Measurements from ENCODE around the gene LYVE1. TPM values are rescaled to one million over a fixed set of nuclear protein-coding genes. Genes with fewer than 3 reads are reported as not detected.

The LYVE1 gene
- polyA plus RNA-seq, 1 of the 3 experiments (the other 2 are of a cell fraction): not detected

DNA sequence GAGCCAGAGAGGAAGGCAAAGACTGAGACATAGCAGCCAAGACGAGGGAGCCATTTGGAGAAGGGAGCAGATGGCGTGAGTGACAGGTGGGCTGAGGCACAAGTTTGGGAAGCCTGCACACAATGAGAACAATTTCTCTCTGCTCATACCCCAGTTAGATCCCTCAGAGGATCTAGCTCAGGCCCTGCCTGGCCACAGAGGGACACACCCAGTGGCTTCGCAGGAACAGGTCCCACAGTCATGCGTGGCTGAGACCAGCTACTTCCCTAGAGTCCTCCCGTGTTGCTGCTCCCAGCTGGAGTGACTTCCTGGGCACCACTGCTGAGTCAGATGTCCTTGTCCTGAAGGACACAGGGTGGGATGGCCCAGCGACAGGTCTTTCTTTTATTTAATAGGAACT is 33.4 kb upstream of the LYVE1 start:
- Histone ChIP-seq H3F3A (replicated peaks; ENCODE audit: insufficient read depth) (no peaks in the 10 kb centered on the region), H3K9me2 (no peaks in the 10 kb centered on the region), H4K20me1 (ENCODE audit: insufficient read depth) (no peaks in the 10 kb centered on the region), H2AFZ (ENCODE audit: low read depth) (no peak overlapping the region), H3K36me3 (replicated peaks in 1 of 2; ENCODE audit: control insufficient read depth in 1 of 2, insufficient read depth in 2 of 2, low read length in 1 of 2) (no peaks in the 10 kb centered on the region), H3K4me3 (ENCODE audit: low read depth in 2 of 2, low read length in 1 of 2) (no peak overlapping the region), H3K27ac (ENCODE audit: low read depth in 2 of 2, low read length in 1 of 2) (no peak overlapping the region), H3K4me2 (no peak overlapping the region), H3K4me1 (ENCODE audit: control insufficient read depth in 1 of 2, insufficient read depth in 2 of 2, low read depth in 1 of 2, low read length in 1 of 2) (peaks cover 0 to 8% of the 10 kb centered on the region in 2 experiments; a peak in 1 of 4 replicates), H3K79me2 (ENCODE audit: insufficient read depth) (no peaks in the 10 kb centered on the region), H3K9ac (no peak overlapping the region), H3K9me3 (no peaks in the 10 kb centered on the region), H3K27me3 (ENCODE audit: insufficient read depth) (no peaks in the 10 kb centered on the region)
- DNase-seq: no peak
- ChIA-PET POLR2A (no interaction called here), CTCF (no interaction called here)
- TF ChIP-seq, protein P1, sequence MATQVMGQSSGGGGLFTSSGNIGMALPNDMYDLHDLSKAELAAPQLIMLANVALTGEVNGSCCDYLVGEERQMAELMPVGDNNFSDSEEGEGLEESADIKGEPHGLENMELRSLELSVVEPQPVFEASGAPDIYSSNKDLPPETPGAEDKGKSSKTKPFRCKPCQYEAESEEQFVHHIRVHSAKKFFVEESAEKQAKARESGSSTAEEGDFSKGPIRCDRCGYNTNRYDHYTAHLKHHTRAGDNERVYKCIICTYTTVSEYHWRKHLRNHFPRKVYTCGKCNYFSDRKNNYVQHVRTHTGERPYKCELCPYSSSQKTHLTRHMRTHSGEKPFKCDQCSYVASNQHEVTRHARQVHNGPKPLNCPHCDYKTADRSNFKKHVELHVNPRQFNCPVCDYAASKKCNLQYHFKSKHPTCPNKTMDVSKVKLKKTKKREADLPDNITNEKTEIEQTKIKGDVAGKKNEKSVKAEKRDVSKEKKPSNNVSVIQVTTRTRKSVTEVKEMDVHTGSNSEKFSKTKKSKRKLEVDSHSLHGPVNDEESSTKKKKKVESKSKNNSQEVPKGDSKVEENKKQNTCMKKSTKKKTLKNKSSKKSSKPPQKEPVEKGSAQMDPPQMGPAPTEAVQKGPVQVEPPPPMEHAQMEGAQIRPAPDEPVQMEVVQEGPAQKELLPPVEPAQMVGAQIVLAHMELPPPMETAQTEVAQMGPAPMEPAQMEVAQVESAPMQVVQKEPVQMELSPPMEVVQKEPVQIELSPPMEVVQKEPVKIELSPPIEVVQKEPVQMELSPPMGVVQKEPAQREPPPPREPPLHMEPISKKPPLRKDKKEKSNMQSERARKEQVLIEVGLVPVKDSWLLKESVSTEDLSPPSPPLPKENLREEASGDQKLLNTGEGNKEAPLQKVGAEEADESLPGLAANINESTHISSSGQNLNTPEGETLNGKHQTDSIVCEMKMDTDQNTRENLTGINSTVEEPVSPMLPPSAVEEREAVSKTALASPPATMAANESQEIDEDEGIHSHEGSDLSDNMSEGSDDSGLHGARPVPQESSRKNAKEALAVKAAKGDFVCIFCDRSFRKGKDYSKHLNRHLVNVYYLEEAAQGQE (IDR thresholded peaks at IDR 0.05; ENCODE audit: low read depth, low read length): no peak
- TF ChIP-seq TAF1 (IDR thresholded peaks at IDR 0.05; ENCODE audit: borderline replicate concordance, low read depth, low read length) (no peak), ELF1 (IDR thresholded peaks at IDR 0.05) (no peak), RCOR1 (IDR thresholded peaks at IDR 0.05; ENCODE audit: low read length) (no peak), RXRA (IDR thresholded peaks at IDR 0.05; ENCODE audit: borderline replicate concordance, low read depth) (no peak), GATA2 (CRISPR knock-in tag; IDR thresholded peaks at IDR 0.05) (no peak), JUND (IDR thresholded peaks at IDR 0.05) (no peak), FOSL2 (IDR thresholded peaks at IDR 0.05; ENCODE audit: borderline replicate concordance, low read depth) (no peak), CHD2 (IDR thresholded peaks at IDR 0.05; ENCODE audit: low read length, partially characterized antibody) (no peak)
- TF ChIP-seq, protein P2, sequence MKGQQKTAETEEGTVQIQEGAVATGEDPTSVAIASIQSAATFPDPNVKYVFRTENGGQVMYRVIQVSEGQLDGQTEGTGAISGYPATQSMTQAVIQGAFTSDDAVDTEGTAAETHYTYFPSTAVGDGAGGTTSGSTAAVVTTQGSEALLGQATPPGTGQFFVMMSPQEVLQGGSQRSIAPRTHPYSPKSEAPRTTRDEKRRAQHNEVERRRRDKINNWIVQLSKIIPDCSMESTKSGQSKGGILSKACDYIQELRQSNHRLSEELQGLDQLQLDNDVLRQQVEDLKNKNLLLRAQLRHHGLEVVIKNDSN (IDR thresholded peaks at IDR 0.05; ENCODE audit: borderline replicate concordance, low read depth): no peak
- WGBS (ENCODE audit: low lambda C conversion rate): 82% methylated on average over 3 of the region's 6 CpGs

DNA sequence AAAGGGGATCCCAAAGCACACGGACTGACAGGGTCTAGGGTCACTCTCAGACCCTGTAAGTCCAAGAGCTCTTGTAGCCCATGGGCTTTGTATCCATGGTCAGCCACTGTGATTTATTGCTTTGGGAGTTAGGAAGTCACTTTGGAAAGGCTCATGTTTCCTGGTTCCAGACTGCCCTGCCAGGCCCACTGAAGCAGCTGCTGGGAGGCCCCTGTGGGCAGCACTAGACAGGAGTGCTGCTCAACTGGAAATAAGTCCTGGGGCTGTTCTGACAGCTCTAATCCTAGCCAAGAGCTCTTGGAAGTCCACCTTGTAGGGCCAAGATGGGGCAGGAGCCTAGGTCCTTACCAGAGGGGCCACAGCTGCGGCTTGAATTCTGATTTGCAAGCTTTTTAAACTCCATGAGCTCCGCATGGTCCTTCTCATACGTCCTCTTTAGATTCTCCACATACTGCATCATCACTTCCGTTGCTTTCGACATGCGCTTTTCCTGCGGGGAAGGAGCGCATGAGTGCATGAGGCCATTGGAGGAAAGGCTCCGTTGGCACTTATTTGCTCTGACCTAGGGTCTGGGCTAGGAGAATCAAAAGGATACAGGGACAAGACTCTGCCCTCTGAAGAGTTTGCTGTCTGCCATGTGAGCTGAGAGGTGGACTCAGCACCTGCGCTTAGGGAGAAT is 32.2 kb upstream of the LYVE1 start:
- Histone ChIP-seq H3K4me3 (ENCODE audit: low read depth in 2 of 2, low read length in 1 of 2) (no peak overlapping the region), H3K9ac (no peak overlapping the region), H3K4me2 (no peak overlapping the region), H3K9me3 (no peaks in the 10 kb centered on the region), H3F3A (replicated peaks; ENCODE audit: insufficient read depth) (no peaks in the 10 kb centered on the region), H3K27me3 (ENCODE audit: insufficient read depth) (no peaks in the 10 kb centered on the region), H4K20me1 (ENCODE audit: insufficient read depth) (no peaks in the 10 kb centered on the region), H3K27ac (ENCODE audit: low read depth in 2 of 2, low read length in 1 of 2) (no peak overlapping the region), H3K79me2 (ENCODE audit: insufficient read depth) (no peaks in the 10 kb centered on the region), H2AFZ (ENCODE audit: low read depth) (no peak overlapping the region), H3K9me2 (no peaks in the 10 kb centered on the region), H3K36me3 (replicated peaks in 1 of 2; ENCODE audit: control insufficient read depth in 1 of 2, insufficient read depth in 2 of 2, low read length in 1 of 2) (no peaks in the 10 kb centered on the region), H3K4me1 (ENCODE audit: control insufficient read depth in 1 of 2, insufficient read depth in 2 of 2, low read depth in 1 of 2, low read length in 1 of 2) (no peaks in the 10 kb centered on the region; a peak in 1 of 4 replicates)
- no peak for DNase-seq
- 92% methylated on average over 11 of the region's 11 CpGs for WGBS (ENCODE audit: low lambda C conversion rate)
- TF ChIP-seq, protein P3, sequence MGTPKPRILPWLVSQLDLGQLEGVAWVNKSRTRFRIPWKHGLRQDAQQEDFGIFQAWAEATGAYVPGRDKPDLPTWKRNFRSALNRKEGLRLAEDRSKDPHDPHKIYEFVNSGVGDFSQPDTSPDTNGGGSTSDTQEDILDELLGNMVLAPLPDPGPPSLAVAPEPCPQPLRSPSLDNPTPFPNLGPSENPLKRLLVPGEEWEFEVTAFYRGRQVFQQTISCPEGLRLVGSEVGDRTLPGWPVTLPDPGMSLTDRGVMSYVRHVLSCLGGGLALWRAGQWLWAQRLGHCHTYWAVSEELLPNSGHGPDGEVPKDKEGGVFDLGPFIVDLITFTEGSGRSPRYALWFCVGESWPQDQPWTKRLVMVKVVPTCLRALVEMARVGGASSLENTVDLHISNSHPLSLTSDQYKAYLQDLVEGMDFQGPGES (IDR thresholded peaks at IDR 0.05; ENCODE audit: low read depth, low read length): no peak
- no peak for TF ChIP-seq GABPA (IDR thresholded peaks at IDR 0.05; ENCODE audit: low read depth)
- TF ChIP-seq FOXM1 (IDR thresholded peaks at IDR 0.05; ENCODE audit: low read depth): no peak
- TF ChIP-seq GATA2 (CRISPR knock-in tag; IDR thresholded peaks at IDR 0.05): no peak
- ChIA-PET CTCF (interaction anchor here (0.8 kb wide), 1 partner anchor 53 kb away, joined by 4 read pairs; no protein-coding TSS in a partner anchor), POLR2A (no interaction called here)
